GM12865 (cell line): Measurements from ENCODE around the gene PCDH8.

Experiments used
- DNase-seq: peaks from one replicate; pipeline ENCODE4 v3.0.0; 2010; ENCODE audit warnings: low read depth
- H3K4me3 ChIP-seq: 2 replicates; pipeline ENCODE4 v1.5.1; 2011; ENCODE audit warnings: mild to moderate bottlenecking, low read depth, low read length, control low read depth
- TF ChIP-seq, protein P1 (sequence below): IDR thresholded peaks from 2 replicates; pipeline ENCODE4 v1.5.1; 2011; ENCODE audit warnings: low read length, control low read depth, low read depth, inconsistent platforms; ENCODE audit not compliant: insufficient read depth; ENCODE audit errors: missing control alignments

The PCDH8 gene

GRCh38 chr13:52870143-52870542, 21.7 kb upstream of the PCDH8 start:
- DNase-seq = no peak
- TF ChIP-seq, protein P1, sequence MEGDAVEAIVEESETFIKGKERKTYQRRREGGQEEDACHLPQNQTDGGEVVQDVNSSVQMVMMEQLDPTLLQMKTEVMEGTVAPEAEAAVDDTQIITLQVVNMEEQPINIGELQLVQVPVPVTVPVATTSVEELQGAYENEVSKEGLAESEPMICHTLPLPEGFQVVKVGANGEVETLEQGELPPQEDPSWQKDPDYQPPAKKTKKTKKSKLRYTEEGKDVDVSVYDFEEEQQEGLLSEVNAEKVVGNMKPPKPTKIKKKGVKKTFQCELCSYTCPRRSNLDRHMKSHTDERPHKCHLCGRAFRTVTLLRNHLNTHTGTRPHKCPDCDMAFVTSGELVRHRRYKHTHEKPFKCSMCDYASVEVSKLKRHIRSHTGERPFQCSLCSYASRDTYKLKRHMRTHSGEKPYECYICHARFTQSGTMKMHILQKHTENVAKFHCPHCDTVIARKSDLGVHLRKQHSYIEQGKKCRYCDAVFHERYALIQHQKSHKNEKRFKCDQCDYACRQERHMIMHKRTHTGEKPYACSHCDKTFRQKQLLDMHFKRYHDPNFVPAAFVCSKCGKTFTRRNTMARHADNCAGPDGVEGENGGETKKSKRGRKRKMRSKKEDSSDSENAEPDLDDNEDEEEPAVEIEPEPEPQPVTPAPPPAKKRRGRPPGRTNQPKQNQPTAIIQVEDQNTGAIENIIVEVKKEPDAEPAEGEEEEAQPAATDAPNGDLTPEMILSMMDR = no peak
- no peak overlapping the region for H3K4me3 ChIP-seq

DNA sequence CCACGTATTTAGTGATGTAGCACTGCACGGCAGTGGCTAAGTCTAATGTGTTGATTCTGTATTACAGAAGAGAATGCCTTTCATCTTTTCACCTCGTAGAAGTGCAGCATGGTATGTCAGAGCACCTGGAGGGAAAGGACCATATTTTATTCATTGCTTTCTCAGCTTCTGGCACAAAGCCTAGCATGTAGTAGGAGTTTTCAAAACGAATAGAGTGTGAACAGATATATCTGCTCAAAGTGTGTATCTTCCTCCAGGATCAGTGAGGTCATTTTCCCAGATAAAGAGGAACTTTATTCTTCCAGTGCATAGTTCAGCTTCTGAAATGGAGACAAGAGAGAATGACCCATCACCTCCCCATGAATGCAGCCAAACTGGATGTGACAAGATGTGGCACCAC, 21.2 kb upstream of the PCDH8 start:
- no peak for DNase-seq
- TF ChIP-seq, protein P1 = no peak
- no peak overlapping the region for H3K4me3 ChIP-seq

- TF ChIP-seq, protein P1 = no peak
- DNase-seq = no peak
- no peak overlapping the region for H3K4me3 ChIP-seq
These were observed 20.6 kb upstream of the PCDH8 start for GRCh38 chr13:52869050-52869449.

GRCh38 chr13:52868190-52868589, 19.8 kb upstream of the PCDH8 start:
- peak; percentile 59 for DNase-seq
- TF ChIP-seq, protein P1 = no peak
- no peak overlapping the region for H3K4me3 ChIP-seq

- no peak for DNase-seq
- TF ChIP-seq, protein P1 = no peak
- no peak overlapping the region for H3K4me3 ChIP-seq
These were observed 16.5 kb upstream of the PCDH8 start for GRCh38 chr13:52864941-52865340.

DNA sequence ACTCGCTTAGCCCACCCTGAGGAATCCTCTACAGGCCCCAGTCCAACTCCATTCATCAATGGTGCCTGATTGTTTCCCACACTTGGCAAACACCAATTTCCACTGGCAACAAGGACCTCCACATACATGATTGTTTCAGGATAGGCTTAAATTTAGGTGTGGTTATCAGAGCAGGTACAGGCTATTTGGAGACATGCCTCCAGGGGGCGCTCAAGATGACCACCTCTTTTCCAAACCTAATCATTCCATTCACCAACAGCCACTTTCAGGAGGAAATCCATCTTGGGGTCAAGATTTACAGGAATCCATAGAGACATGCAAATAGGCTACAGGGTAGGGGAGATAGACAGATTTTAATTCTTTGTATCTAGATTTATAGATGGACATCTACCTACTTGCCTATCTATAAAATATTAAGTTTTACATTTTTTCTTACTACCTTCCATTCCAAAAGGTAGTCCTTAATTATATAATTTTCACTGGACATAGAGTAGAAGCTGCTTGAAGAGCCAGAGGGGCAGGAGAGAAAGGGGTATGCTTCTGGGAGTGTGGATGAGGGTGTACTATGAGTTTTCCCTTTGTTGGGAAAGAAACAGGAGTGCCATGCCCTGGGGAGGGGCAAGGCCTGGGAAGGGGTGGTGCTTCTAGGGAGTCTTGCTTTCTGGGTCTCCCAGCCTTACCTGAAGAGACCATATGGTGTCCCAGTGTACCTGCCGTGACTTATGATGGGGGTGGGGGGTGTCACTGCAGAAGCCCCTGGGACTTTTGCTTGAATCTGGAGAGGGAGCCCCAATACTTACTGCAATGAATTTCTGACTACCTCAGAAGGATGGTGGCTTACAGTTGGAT, 14.1 kb upstream of the PCDH8 start:
- TF ChIP-seq, protein P1 = peak; percentile 67
- no peak overlapping the region for H3K4me3 ChIP-seq
- DNase-seq = peak; percentile 39

DNA sequence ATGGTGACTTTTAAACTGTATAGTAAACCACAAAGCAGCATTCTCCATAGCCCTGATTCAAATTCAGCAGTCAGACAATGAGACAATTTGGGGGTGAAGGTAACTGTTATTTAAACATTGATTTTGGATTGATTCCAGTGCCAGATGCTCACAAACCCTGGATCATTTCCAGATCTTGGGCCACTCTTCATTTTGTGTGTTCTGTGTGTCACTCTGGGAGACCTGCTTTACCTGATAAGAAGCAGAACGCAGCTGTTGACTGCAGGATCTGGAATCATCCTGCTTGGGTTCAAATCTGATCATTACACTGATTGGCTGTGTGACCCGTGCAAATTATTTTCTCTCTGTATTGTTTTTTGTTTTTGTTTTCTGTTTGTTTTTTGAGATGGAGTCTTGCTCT, 4.0 kb upstream of the PCDH8 start:
- no peak overlapping the region for H3K4me3 ChIP-seq
- DNase-seq = no peak
- TF ChIP-seq, protein P1 = no peak
